NCI-H2029 treated with DMSO at 0.1 percent for 48 hours (cell line): ENCODE measurements around the gene VAPB.

Experiments
- DNase-seq: peaks from one replicate; lab custom pipeline; 2025; lab: John Stamatoyannopoulos, UW

The VAPB gene

GRCh38 chr20:58378704-58379103 is 10.3 kb upstream of the VAPB start:
- DNase-seq: no peak

- DNase-seq: no peak
Observed at GRCh38 chr20:58381627-58382026, 7.4 kb upstream of the VAPB start.

GRCh38 chr20:58382096-58382495 is 6.9 kb upstream of the VAPB start:
- no peak for DNase-seq

- no peak for DNase-seq
Observed at GRCh38 chr20:58384821-58385220, 4.2 kb upstream of the VAPB start.

DNA sequence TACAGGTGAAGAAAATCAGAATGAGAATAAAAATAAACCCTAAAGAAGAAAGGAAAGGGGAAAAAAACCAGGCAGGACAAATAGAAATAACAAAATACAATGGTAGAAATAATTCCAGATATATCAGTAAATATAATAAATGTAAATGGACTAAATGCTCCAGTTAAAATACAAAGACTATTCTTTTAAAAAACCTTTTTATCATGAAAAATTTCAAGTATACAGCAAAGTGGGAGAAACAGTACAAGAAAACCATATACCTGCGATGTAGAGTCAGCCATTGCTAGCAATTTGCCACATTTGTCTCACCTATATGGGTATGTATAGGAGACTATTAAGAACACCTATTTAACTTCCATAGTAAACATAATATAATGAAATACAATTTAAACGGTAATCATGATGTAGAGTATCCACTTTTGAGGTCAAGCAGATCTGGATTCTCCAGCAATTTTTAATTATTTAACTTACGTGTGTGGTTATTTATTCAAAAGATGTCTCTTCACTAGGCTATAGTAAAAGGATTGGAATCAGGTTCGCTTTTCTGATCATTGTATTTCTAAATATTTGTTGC is 914 bp upstream of the VAPB start:
- no peak for DNase-seq

DNA sequence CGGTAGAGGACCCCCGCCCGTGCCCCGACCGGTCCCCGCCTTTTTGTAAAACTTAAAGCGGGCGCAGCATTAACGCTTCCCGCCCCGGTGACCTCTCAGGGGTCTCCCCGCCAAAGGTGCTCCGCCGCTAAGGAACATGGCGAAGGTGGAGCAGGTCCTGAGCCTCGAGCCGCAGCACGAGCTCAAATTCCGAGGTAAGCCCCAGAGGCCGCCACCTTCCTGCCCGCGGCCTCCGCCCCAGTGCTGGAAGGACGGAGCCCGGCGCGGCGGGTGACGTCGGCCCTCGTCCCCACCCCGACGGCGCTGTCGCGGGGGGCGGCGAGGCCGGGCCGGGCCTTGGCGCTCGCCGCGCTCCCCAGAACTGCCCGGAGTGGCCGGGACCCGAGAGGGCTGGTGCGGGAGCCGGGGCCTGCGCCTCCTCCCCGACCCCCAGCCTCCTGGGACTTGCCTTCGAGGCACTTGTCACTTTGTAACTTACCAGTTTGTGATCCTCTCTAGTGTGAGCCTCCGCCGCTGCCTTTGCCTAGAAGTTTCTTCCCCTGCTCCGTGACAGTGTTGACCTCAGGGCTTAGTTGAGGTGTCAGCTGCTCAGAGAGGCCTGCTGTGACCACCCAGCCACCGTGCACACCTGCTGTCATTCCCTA is 417 bp downstream of the VAPB start:
- DNase-seq: no peak

- DNase-seq: no peak
Observed at GRCh38 chr20:58389968-58390658, 1.1 kb downstream of the VAPB start.

DNA sequence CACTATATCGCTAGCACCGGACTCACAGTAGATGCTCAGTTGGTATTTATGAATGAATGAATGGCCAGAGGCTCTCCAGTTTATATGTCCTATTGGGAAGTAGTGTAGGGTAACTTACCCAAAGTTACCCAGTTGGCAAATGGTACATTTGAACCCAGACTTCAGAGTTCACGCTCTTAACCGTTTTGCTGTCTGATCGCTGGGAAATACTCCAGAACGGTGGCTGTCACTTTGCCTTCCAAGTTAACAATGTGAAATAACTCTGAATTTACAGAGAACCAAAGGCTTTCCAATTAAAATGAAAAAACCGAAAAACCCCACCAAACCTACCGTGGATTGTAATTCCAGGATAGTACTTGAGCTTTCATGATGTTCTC is 1.6 kb downstream of the VAPB start:
- DNase-seq: no peak

DNA sequence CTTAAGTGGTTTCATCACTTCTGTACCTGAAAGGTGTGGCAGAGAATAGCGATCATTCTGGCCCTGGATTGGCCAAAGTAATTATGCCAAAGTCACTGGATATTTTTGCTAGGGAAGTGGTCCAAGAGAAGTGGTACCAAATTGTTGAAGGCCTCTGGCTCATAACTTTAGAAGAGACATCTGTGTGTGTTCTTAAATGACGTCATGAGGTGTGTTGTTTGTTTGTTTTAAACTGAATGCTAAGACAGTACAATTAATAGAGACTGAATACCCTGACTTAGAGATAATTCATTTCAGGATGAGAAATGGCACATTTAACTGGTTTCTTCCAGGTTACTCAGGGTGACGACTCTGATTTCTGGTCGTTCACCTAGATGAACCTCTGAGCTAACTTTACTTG is 3.3 kb downstream of the VAPB start:
- no peak for DNase-seq

- DNase-seq: no peak
Observed at GRCh38 chr20:58393299-58393698, 4.3 kb downstream of the VAPB start.

GRCh38 chr20:58394801-58395200 is 5.8 kb downstream of the VAPB start:
- DNase-seq: no peak

- DNase-seq: no peak
Observed at GRCh38 chr20:58395604-58396003, 6.6 kb downstream of the VAPB start.

DNA sequence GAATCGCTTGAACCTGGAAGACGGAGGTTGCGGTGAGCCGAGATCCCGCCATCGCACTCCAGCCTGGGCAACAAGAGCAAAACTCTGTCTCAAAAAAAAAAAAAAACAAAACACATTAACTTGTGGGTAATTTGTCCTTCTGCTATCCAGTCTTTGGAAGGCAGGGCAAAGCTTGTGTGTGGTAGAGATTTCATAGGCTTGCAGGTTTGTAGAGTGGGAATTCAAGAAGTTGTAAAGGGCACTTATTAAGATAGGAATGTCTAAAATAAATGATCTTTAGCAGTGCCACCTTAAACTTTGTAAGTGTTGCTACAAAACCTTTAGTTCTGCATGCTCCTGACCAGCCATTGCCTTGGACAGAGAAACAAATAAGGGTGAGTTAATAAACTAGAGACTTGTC is 8.4 kb downstream of the VAPB start:
- no peak for DNase-seq

DNA sequence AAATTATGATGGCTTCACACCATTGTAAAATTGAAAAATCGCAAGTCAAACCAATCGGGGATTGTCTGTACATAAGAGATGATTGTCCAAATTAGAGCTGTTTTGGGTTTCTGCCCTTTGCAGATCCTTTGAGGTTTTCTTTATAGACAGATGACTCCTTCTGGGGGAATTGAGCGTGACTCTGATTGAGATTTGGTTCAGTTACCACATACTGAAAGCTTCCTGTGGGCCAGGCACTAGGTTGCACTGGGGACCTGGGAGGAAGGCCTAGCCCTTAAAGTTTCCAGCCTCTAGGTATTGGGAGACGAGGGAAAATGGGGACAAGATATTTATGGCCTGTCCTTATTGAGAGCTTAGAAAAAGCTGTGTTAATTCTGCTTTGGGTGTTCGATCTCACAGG is 9.2 kb downstream of the VAPB start:
- DNase-seq: no peak

DNA sequence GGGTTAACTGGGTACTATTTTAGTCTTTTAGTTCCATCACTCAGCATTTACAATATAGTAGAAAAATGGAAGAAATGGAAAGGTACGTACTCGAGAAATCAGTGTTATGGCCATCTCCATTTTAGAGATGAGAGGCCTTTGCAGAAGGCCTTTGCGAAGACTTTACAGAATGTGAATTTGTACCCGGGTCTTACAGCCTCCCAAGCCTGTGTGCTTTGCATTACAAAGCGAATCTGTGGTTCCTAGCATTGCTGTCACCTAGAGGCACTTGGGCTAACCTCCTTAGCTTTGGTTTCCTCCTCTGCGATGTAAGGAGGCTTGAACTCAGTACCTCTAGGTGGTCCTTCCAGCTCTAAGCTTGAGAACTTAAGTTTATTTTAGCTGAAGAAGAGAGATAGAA is 10.9 kb downstream of the VAPB start:
- DNase-seq: no peak

DNA sequence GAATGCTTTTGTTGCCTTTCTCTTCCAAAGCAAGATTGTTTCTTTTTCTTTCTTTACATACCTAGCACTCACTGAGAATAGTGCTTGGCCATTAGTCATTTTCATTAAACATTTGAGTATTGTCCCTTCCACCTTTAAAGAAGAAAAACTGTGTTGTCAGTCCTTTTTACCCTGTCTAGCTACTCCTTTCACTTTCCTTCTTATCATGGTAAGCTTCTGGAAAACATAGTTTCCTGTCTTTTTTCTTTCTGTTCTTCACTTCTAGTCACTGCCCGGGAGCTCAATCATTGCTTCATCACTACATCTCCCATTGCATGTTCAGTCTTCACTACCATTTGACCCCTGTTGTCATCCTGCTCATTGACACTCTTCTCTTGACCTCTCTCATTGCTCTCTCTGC is 12.1 kb downstream of the VAPB start:
- no peak for DNase-seq

DNA sequence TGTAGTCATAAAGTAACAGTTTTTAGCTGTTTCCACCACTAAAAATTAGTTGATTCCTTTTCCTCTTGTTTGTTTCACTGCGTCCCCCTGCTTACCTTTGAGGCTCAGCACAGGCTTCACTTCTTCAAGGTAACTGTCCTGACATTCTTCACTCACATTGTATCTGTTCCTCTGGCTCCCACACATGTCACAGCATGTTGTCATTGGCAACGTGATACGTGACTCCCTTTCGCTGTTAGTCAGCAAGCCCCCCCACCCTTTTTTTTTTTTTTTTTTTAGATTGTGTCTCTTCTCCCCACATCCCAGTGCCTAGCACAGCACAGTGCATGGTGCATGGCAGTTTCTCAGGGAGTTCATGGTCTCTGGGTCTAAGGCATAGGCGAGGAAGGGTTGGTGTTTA is 13.3 kb downstream of the VAPB start:
- DNase-seq: no peak

- DNase-seq: no peak
Observed at GRCh38 chr20:58402827-58403226, 13.8 kb downstream of the VAPB start.

DNA sequence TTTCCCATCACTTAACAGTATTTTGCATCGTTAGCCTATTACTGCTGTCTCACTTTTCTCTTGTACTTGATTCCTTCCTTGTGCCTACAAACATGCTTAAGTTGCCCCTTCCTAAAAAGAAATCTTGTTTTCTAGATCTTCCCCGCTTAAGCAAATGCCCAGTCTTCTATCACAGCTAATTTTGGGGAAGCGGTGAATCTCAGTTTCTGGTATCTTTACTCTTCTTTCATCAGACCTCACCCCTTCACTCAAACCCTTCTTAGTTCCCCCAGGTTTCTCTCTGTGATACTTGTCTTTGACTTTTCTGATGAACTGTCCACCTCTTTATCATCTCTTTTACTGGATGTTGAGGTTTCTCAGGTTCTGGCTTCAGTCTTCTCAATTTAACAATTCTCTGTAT is 14.2 kb downstream of the VAPB start:
- DNase-seq: no peak

DNA sequence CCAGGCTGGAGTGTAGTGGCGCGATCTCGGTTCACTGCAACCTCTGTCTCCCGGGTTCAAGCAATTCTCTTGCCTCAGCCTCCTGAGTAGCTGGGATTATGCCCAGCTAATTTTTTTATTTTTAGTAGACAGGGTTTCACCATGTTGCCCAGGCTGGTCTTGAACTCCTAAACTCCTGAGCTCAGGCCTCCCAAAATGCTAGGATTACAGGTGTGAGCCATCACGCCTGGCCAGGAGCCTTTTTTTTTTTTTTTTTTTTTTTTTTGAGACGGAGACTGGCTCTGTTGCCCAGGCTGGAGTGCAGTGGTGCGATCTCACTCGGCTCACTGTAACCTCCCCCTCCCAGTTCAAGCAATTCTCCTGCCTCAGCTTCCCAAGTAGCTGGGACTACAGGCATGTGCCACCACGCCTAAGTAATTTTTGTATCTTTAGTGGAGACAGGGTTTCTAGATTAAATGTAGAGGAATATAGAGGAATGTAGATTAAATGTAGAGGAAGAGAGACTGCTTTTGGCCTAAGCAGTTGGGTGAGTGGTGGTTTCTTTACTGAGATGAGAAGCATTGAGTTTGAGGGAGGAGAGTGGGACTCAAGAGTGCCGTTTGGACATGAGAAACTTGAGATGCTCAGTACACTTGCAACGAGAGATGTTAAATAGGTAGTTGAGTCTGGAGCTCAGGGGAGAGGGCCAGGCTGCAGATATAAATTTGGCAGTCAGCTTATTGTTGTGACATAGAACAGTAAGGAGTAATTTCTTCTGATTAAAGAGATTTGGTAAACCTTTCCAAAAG is 16.7 kb downstream of the VAPB start:
- DNase-seq: no peak

DNA sequence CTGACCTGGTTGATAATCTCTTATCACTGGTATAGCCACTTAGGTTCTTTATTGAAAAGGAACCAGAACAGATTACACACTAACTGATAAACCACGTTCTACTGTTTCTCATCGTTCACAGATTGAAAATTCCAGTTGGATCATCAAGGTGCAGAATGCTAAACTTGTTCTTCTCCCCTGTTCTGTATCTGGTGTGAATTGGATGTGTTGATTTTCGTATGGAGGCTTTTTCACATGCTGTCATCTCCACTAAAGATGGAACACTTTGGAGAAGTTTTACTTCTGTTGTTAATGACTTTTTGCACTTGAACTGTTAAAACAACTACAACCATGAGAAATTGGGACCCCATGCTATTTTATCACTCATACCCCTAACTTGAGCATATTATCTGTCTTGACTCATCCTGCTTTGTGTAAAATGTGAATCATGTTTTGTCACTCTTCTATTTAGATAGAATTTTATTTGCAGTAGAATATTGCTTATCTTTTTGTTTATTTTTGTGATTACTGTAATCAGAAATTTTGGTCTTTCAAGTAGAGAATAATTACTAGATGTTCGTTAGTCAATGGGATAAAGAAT is 17.5 kb downstream of the VAPB start:
- DNase-seq: no peak

GRCh38 chr20:58407201-58407873 is 18.3 kb downstream of the VAPB start:
- no peak for DNase-seq
